HepG2 (cell line): ENCODE results near the gene NELFB. TPM values are rescaled to one million over a fixed set of nuclear protein-coding genes. Genes with fewer than 3 reads are reported as not detected.

ENCODE experiments used
- ARNTL ChIP-seq: sonication (generic); formaldehyde crosslinking; IDR thresholded peaks from 2 replicates; pipeline ENCODE4 v1.4.0; 2020; ENCODE audit warnings: mild to moderate bottlenecking, missing genetic modification reagents
- ATAD3A ChIP-seq: sonication (generic); formaldehyde crosslinking; IDR thresholded peaks from 2 replicates; pipeline ENCODE4 v1.4.0; 2020; ENCODE audit warnings: missing genetic modification reagents
- CC2D1A ChIP-seq: sonication (generic); formaldehyde crosslinking; IDR thresholded peaks from 2 replicates; pipeline ENCODE4 v1.8.1; 2023; ENCODE audit warnings: mild to moderate bottlenecking, missing genetic modification reagents
- CENPT ChIP-seq: sonication (generic); formaldehyde crosslinking; IDR thresholded peaks from 2 replicates; pipeline ENCODE4 v1.8.0; 2022; ENCODE audit warnings: low read depth, mild to moderate bottlenecking, moderate library complexity, missing genetic modification reagents
- EEA1 ChIP-seq: sonication (generic); formaldehyde crosslinking; IDR thresholded peaks from 2 replicates; pipeline ENCODE4 v1.5.1; 2020; ENCODE audit warnings: mild to moderate bottlenecking, missing genetic modification reagents, borderline replicate concordance
- FOXA1 ChIP-seq, 2 experiments: fragments of 450-650 bp in 1 of 2; sonication (generic) in 1 of 2; formaldehyde crosslinking in 1 of 2; IDR thresholded peaks; 2 replicates each; pipeline versions ENCODE4 v1.4.0 to v1.6.1; 2016 to 2020; ENCODE audit warnings: missing genetic modification reagents in 1 of 2
- FOXJ3 ChIP-seq: sonication (generic); formaldehyde crosslinking; IDR thresholded peaks from 2 replicates; pipeline ENCODE4 v1.4.0; 2020; ENCODE audit warnings: missing genetic modification reagents, mild to moderate bottlenecking, borderline replicate concordance
- GLI4 ChIP-seq: sonication (generic); formaldehyde crosslinking; IDR thresholded peaks from 2 replicates; pipeline ENCODE4 v1.5.1; 2020; ENCODE audit warnings: missing genetic modification reagents, mild to moderate bottlenecking, moderate library complexity, borderline replicate concordance
- HNF4G ChIP-seq, 2 experiments: sonication (generic) in 1 of 2; formaldehyde crosslinking in 1 of 2; IDR thresholded peaks; 2 replicates each; pipeline versions ENCODE4 v1.4.0 to v1.6.1; 2011 to 2020; ENCODE audit warnings: borderline replicate concordance in 2 of 2, low read depth in 2 of 2, mild to moderate bottlenecking in 2 of 2, low read length in 1 of 2, missing genetic modification reagents in 1 of 2, moderate library complexity in 1 of 2
- ISL2 ChIP-seq: sonication (generic); formaldehyde crosslinking; IDR thresholded peaks from 2 replicates; pipeline ENCODE4 v1.5.0; 2020; ENCODE audit warnings: missing genetic modification reagents
- KDM5B ChIP-seq: sonication (generic); formaldehyde crosslinking; IDR thresholded peaks from 2 replicates; pipeline ENCODE4 v1.4.0; 2020; ENCODE audit warnings: missing genetic modification reagents, mild to moderate bottlenecking, borderline replicate concordance
- LBX2 ChIP-seq: sonication (generic); formaldehyde crosslinking; IDR thresholded peaks from 2 replicates; pipeline ENCODE4 v1.5.0; 2020; ENCODE audit warnings: missing genetic modification reagents, mild to moderate bottlenecking, borderline replicate concordance
- NCOR1 ChIP-seq: fragments of 200-600 bp; sonication (generic); IDR thresholded peaks from 2 replicates; pipeline ENCODE4 v1.7.0; 2017; ENCODE audit warnings: antibody characterized with exemption, low read length, borderline replicate concordance
- REPIN1 ChIP-seq: sonication (generic); formaldehyde crosslinking; IDR thresholded peaks from 2 replicates; pipeline ENCODE4 v1.8.0; 2022; ENCODE audit warnings: missing genetic modification reagents, low read depth, mild to moderate bottlenecking, borderline replicate concordance
- SCMH1 ChIP-seq: sonication (generic); formaldehyde crosslinking; IDR thresholded peaks from 2 replicates; pipeline ENCODE4 v1.9.0; 2021; ENCODE audit warnings: missing genetic modification reagents, mild to moderate bottlenecking, borderline replicate concordance
- XRCC5 ChIP-seq: fragments of 200-400 bp; formaldehyde crosslinking; optimal IDR thresholded peaks from 2 replicates; pipeline ENCODE3; 2017; ENCODE audit warnings: mild to moderate bottlenecking, low read length
- ZNF232 ChIP-seq: sonication (generic); formaldehyde crosslinking; IDR thresholded peaks from 2 replicates; pipeline ENCODE4 v1.4.0; 2020; ENCODE audit warnings: missing genetic modification reagents, borderline replicate concordance
- ZNF484 ChIP-seq: sonication (generic); formaldehyde crosslinking; IDR thresholded peaks from 2 replicates; pipeline ENCODE4 v1.5.1; 2020; ENCODE audit warnings: mild to moderate bottlenecking, low read depth, missing genetic modification reagents, borderline replicate concordance
- ZNF567 ChIP-seq: sonication (generic); formaldehyde crosslinking; IDR thresholded peaks from 2 replicates; pipeline ENCODE4 v1.8.1; 2023; ENCODE audit warnings: mild to moderate bottlenecking, missing genetic modification reagents, borderline replicate concordance
- ZSCAN20 ChIP-seq: sonication (generic); formaldehyde crosslinking; IDR thresholded peaks from 2 replicates; pipeline ENCODE4 v1.4.0; 2020; ENCODE audit warnings: missing genetic modification reagents, mild to moderate bottlenecking, borderline replicate concordance
- ZSCAN30 ChIP-seq: sonication (generic); formaldehyde crosslinking; IDR thresholded peaks from 2 replicates; pipeline ENCODE4 v1.5.0; 2020; ENCODE audit warnings: mild to moderate bottlenecking, missing genetic modification reagents
- polyA plus RNA-seq, 8 experiments: library from polyadenylated mRNA; depleted of rRNA in 3 of 8; stranded (reverse) in 7 of 8; unstranded in 1 of 8; fragments of >200 nt; fragmentation: Illumina TruSeq in 4 of 8; extraction: Trizol in 4 of 8; gene quantifications; 2 replicates each; pipeline versions ENCODE4 v1.2.1 to v1.2.3, GENCODE V29; 2011 to 2016; ENCODE audit warnings: low read depth in 4 of 8, missing spikeins in 1 of 8, mixed read lengths in 1 of 8; ENCODE audit not compliant: insufficient read depth in 1 of 8
- total RNA-seq, 5 experiments: library from RNA; depleted of rRNA; stranded (reverse); fragments of >200 nt; fragmentation: Illumina TruSeq; extraction: Trizol; gene quantifications; 2 replicates each; pipeline ENCODE4 v1.2.3, GENCODE V29; 2016; ENCODE audit warnings: low read depth in 1 of 5
- TF ChIP-seq, protein P1 (sequence below): fragments of 450-650 bp; IDR thresholded peaks from 2 replicates; pipeline ENCODE4 v1.6.1; 2016
- TF ChIP-seq, protein P2 (sequence below): sonication (generic); formaldehyde crosslinking; conservative IDR thresholded peaks from 2 replicates; pipeline ENCODE4 v1.5.0; 2020; ENCODE audit warnings: missing genetic modification reagents
- TF ChIP-seq, protein P3 (sequence below): sonication (generic); formaldehyde crosslinking; IDR thresholded peaks from 2 replicates; pipeline ENCODE4 v1.4.0; 2020; ENCODE audit warnings: missing genetic modification reagents; ENCODE audit errors: not compliant biosample characterization

The NELFB gene
- total and polyA plus RNA-seq, 2 of the 13 experiments (the other 11 are each of a cell fraction or from before 2014, with no cell fraction given), result 26.5 to 45.8 TPM

GRCh38 chr9:137235424-137236237 lies 19.5 kb upstream of the NELFB start (continued):
- TF ChIP-seq EEA1 (CRISPR knock-in tag) (no peak), KDM5B (no peak; the same call in 1 of the 2 replicates), FOXJ3 (CRISPR knock-in tag) (no peak), XRCC5 (no peak), ISL2 (CRISPR knock-in tag) (no peak), ARNTL (peak; percentile 50; the same call in 1 of the 2 replicates), ZNF484 (CRISPR knock-in tag) (no peak), GLI4 (CRISPR knock-in tag) (no peak), ZNF567 (no peak), FOXA1 (IDR thresholded peaks at IDR 0.05) (no peak), FOXA1 (CRISPR knock-in tag; IDR thresholded peaks at IDR 0.05) (no peak), HNF4G (IDR thresholded peaks at IDR 0.05; ENCODE audit: borderline replicate concordance, low read depth, low read length) (peak; percentile 44; the same call in 1 of the 2 replicates), HNF4G (CRISPR knock-in tag; IDR thresholded peaks at IDR 0.05; ENCODE audit: borderline replicate concordance, low read depth) (no peak), ZNF232 (CRISPR knock-in tag) (no peak), NCOR1 (no peak), CC2D1A (CRISPR knock-in tag) (no peak), CENPT (0 out of 2 replicates have a peak, but pooled peaks have one; percentile 2), ATAD3A (CRISPR knock-in tag) (no peak), LBX2 (no peak), SCMH1 (no peak), ZSCAN20 (CRISPR knock-in tag) (no peak), ZSCAN30 (CRISPR knock-in tag) (no peak), REPIN1 (CRISPR knock-in tag) (no peak; the same call in 1 of the 2 replicates)
- TF ChIP-seq, protein P1, sequence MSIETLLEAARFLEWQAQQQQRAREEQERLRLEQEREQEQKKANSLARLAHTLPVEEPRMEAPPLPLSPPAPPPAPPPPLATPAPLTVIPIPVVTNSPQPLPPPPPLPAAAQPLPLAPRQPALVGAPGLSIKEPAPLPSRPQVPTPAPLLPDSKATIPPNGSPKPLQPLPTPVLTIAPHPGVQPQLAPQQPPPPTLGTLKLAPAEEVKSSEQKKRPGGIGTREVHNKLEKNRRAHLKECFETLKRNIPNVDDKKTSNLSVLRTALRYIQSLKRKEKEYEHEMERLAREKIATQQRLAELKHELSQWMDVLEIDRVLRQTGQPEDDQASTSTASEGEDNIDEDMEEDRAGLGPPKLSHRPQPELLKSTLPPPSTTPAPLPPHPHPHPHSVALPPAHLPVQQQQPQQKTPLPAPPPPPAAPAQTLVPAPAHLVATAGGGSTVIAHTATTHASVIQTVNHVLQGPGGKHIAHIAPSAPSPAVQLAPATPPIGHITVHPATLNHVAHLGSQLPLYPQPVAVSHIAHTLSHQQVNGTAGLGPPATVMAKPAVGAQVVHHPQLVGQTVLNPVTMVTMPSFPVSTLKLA, result 0 out of 2 replicates have a peak, but pooled peaks have one; percentile 4
- TF ChIP-seq, protein P2, sequence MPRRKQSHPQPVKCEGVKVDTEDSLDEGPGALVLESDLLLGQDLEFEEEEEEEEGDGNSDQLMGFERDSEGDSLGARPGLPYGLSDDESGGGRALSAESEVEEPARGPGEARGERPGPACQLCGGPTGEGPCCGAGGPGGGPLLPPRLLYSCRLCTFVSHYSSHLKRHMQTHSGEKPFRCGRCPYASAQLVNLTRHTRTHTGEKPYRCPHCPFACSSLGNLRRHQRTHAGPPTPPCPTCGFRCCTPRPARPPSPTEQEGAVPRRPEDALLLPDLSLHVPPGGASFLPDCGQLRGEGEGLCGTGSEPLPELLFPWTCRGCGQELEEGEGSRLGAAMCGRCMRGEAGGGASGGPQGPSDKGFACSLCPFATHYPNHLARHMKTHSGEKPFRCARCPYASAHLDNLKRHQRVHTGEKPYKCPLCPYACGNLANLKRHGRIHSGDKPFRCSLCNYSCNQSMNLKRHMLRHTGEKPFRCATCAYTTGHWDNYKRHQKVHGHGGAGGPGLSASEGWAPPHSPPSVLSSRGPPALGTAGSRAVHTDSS, result no peak
- TF ChIP-seq, protein P3, sequence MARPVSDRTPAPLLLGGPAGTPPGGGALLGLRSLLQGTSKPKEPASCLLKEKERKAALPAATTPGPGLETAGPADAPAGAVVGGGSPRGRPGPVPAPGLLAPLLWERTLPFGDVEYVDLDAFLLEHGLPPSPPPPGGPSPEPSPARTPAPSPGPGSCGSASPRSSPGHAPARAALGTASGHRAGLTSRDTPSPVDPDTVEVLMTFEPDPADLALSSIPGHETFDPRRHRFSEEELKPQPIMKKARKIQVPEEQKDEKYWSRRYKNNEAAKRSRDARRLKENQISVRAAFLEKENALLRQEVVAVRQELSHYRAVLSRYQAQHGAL, result peak; percentile 43
